ENCODE data around the gene CROCC2. TPM values are rescaled to one million over a fixed set of nuclear protein-coding genes. Genes with fewer than 3 reads are reported as not detected.

CROCC2 gene
- total RNA-seq, 1 experiment from 2014 or later, result not detected

DNA sequence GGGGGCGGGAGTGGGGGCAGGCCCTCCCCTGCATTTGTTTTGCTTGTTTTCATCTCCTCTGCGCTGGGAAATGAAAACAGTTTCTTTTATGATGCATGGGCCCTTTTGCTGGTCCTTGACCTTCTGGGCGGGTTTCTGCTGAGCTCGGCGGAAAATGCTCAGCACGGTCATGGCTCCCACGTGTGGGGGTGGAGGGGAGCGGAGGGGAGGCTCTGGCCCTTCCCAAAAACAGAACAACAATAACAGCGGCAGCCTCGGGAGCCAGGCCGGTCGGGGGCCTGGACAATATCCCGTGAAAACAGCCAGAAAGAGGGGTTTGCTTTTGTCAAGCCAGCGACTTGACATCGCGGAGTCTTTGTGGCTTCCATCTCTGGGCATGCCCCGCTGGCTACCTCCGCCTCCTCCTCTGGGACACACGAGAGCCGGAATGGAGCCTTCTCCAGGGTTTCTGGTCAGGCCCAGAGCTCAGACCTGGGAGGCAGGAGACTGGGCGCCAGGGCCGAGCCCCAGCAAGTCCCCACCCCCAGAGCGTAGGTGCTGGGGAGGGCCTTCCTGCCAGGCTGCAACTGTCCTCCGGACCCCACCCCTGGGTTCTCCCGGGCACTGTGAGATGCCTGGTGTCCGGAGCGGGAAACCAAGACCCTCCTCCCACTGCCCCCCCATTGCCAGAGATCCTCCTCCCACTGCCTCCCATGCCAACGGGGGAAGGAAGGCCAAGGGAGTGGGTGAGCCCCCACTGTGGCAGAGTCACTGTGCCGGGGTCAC is 56.3 kb downstream of the CROCC2 start:
- BruUV-seq (replicated peaks), result no TSS peak
- Histone ChIP-seq H3K79me2 (ENCODE audit: insufficient read depth, low read length) (no peaks in the 10 kb centered on the region), H3K27ac (ENCODE audit: low read depth, low read length) (no peak overlapping the region), H3K4me2 (ENCODE audit: low read length) (no peak overlapping the region), H3K27me3 (ENCODE audit: insufficient read depth, low read length) (no peaks in the 10 kb centered on the region), H3K9me3 (ENCODE audit: control insufficient read depth in 1 of 2, insufficient read depth in 1 of 2, low read depth in 1 of 2, low read length in 2 of 2) (no peaks in the 10 kb centered on the region), H3K36me3 (ENCODE audit: control insufficient read depth in 1 of 2, insufficient read depth in 2 of 2, low read length in 2 of 2) (no peaks in the 10 kb centered on the region), H3K9ac (ENCODE audit: low read length) (no peak overlapping the region), H4K20me1 (ENCODE audit: insufficient read depth) (no peaks in the 10 kb centered on the region), H3K4me1 (ENCODE audit: control insufficient read depth in 1 of 2, insufficient read depth in 2 of 2, low read length in 2 of 2) (no peaks in the 10 kb centered on the region), H3K9me2 (ENCODE audit: insufficient read depth) (no peaks in the 10 kb centered on the region), H3K4me3 (replicated peaks in 1 of 2; ENCODE audit: low read depth in 1 of 2, low read length in 2 of 2) (no peak overlapping the region), H2AFZ (ENCODE audit: low read depth, low read length, poor library complexity, severe bottlenecking) (no peak overlapping the region)
- RAD21 ChIA-PET (ENCODE audit: low non-redundant PET in 1 of 2, low total read pairs in 2 of 2, uncharacterized antibody in 2 of 2, unreplicated experiment in 2 of 2), result no interaction called here
- DNase-seq (ENCODE audit: low read depth, low spot score) (no peak), ATAC-seq (no peak)
- TF ChIP-seq, protein P1, sequence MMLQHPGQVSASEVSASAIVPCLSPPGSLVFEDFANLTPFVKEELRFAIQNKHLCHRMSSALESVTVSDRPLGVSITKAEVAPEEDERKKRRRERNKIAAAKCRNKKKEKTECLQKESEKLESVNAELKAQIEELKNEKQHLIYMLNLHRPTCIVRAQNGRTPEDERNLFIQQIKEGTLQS (IDR thresholded peaks at IDR 0.05), result no peak
- TF ChIP-seq JUND (IDR thresholded peaks at IDR 0.05), result no peak
- TF ChIP-seq, protein P2, sequence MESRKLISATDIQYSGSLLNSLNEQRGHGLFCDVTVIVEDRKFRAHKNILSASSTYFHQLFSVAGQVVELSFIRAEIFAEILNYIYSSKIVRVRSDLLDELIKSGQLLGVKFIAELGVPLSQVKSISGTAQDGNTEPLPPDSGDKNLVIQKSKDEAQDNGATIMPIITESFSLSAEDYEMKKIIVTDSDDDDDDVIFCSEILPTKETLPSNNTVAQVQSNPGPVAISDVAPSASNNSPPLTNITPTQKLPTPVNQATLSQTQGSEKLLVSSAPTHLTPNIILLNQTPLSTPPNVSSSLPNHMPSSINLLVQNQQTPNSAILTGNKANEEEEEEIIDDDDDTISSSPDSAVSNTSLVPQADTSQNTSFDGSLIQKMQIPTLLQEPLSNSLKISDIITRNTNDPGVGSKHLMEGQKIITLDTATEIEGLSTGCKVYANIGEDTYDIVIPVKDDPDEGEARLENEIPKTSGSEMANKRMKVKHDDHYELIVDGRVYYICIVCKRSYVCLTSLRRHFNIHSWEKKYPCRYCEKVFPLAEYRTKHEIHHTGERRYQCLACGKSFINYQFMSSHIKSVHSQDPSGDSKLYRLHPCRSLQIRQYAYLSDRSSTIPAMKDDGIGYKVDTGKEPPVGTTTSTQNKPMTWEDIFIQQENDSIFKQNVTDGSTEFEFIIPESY (IDR thresholded peaks at IDR 0.05; ENCODE audit: extremely low read depth, insufficient replicate concordance, low read length), result no peak
- TF ChIP-seq RAD21 (IDR thresholded peaks at IDR 0.05; ENCODE audit: low read depth), result no peak
- POLR2A ChIA-PET, result no interaction called here
- CTCF ChIA-PET, result no interaction called here
- intact Hi-C loops (cut with micrococcal nuclease), result no loop called here

DNA sequence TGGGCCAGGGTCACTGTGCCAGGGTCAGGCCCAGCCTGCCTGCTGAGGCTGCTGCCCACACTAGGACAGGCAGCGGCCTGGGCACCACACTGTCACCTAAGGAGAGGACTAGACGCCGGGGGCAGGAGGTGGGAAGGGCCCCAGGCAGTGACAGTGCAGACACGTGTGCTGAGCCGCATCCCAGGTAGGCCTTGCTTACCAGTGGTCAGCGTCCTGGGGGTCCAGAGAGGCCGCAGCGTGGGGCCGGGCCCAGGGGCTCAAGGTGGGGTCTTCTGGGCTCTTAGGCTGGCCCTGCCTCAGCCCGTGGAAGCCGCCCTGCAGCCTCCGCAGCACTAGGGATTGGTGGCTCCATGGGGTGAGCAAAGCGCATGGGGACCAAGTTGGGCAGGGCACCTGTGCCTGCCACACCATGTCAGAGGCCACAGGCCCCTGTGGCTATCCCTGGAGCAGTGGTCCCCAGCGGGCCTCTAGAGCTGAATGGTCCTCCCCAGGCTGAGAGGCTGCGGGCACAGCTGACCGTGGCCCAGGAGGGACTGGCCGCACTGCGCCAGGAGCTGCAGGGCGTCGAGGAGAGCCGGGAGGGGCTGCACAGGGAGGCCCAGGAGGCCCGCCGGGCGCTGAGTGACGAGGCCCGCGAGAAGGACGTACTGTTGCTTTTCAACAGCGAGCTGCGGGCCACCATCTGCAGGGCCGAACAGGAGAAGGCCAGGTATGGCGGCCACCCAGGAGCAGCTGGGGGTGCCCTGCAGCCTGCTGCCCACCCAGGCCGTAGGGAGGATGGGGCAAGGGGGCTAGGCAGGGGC is 57.1 kb downstream of the CROCC2 start:
- H4K20me1 ChIP-seq (ENCODE audit: insufficient read depth), result no peaks in the 10 kb centered on the region
- intact Hi-C loops (cut with micrococcal nuclease), result no loop called here
- no peaks in the 10 kb centered on the region for H3K36me3 ChIP-seq (ENCODE audit: control insufficient read depth in 1 of 2, insufficient read depth in 2 of 2, low read length in 2 of 2)
- H3K27ac ChIP-seq (ENCODE audit: low read depth, low read length), result no peak overlapping the region
- RAD21 ChIA-PET (ENCODE audit: low non-redundant PET in 1 of 2, low total read pairs in 2 of 2, uncharacterized antibody in 2 of 2, unreplicated experiment in 2 of 2), result no interaction called here
- H3K27me3 ChIP-seq (ENCODE audit: insufficient read depth, low read length), result no peaks in the 10 kb centered on the region
- TF ChIP-seq CBX3 (IDR thresholded peaks at IDR 0.05; ENCODE audit: low read depth), result no peak
- TF ChIP-seq, protein P1 (IDR thresholded peaks at IDR 0.05), result no peak
- no peak for TF ChIP-seq CEBPB (IDR thresholded peaks at IDR 0.05; ENCODE audit: low read depth)
- TF ChIP-seq EZH2 (IDR thresholded peaks at IDR 0.05), result no peak
- no peak for TF ChIP-seq EZH2phosphoT487 (IDR thresholded peaks at IDR 0.05; ENCODE audit: borderline replicate concordance)
- TF ChIP-seq POLR2AphosphoS5 (IDR thresholded peaks at IDR 0.05; ENCODE audit: low read depth, low read length), result no peak
- no peak for TF ChIP-seq SP1 (IDR thresholded peaks at IDR 0.05; ENCODE audit: low read depth)
- DNase-seq (ENCODE audit: low read depth, low spot score) (no peak), ATAC-seq (no peak)
- POLR2A ChIA-PET, result no interaction called here
- H3K9me3 ChIP-seq (ENCODE audit: control insufficient read depth in 1 of 2, insufficient read depth in 1 of 2, low read depth in 1 of 2, low read length in 2 of 2), result no peaks in the 10 kb centered on the region
- no peak overlapping the region for H3K9ac ChIP-seq (ENCODE audit: low read length)
- no TSS peak for BruUV-seq (replicated peaks)
- H3K4me1 ChIP-seq (ENCODE audit: control insufficient read depth in 1 of 2, insufficient read depth in 2 of 2, low read length in 2 of 2), result no peaks in the 10 kb centered on the region
- CTCF ChIA-PET, result no interaction called here
- H3K4me3 ChIP-seq (replicated peaks in 1 of 2; ENCODE audit: low read depth in 1 of 2, low read length in 2 of 2), result no peak overlapping the region
- no peak overlapping the region for H2AFZ ChIP-seq (ENCODE audit: low read depth, low read length, poor library complexity, severe bottlenecking)
- no peak overlapping the region for H3K4me2 ChIP-seq (ENCODE audit: low read length)
- no peaks in the 10 kb centered on the region for H3K9me2 ChIP-seq (ENCODE audit: insufficient read depth)
- no peaks in the 10 kb centered on the region for H3K79me2 ChIP-seq (ENCODE audit: insufficient read depth, low read length)
